ENCODE data around the gene TRAPPC10. TPM values are rescaled to one million over a fixed set of nuclear protein-coding genes. Genes with fewer than 3 reads are reported as not detected.

Gene TRAPPC10
- total and polyA plus RNA-seq, 2 of the 8 experiments (the other 6 are each of a cell fraction or from before 2014, with no cell fraction given) = 18.5 to 29.8 TPM

GRCh38 chr21:43989401-43989800 lies 22.7 kb upstream of the TRAPPC10 start:
- no peak overlapping the region for H3K18ac ChIP-seq (ENCODE audit: extremely low read depth, low read length)
- 96% methylated on average over 5 of the region's 7 CpGs; no CpG with 5 or more reads in 1 of the 2 experiments for WGBS, 2 experiments (ENCODE audit: extremely low coverage in 1 of 2, insufficient coverage in 1 of 2, insufficient read length in 1 of 2, insufficient replicate concordance in 2 of 2, low coverage in 1 of 2, low lambda C conversion rate in 2 of 2, missing lambda C conversion rate in 1 of 2)
- peaks cover 0 to 12% (median 8%) of the 10 kb centered on the region in 4 experiments; a peak in 6 of 7 replicates for H3K4me1 ChIP-seq (replicated peaks in 1 of 4; ENCODE audit: control insufficient read depth in 3 of 4, insufficient read depth in 4 of 4, low read length in 3 of 4)
- no peaks in the 10 kb centered on the region for H3K36me3 ChIP-seq (ENCODE audit: control insufficient read depth in 2 of 4, insufficient read depth in 4 of 4, low read length in 3 of 4)
- H3K9me3 ChIP-seq (ENCODE audit: insufficient read depth in 2 of 2, low read depth in 1 of 2, low read length in 1 of 2) = no peaks in the 10 kb centered on the region
- H2AFZ ChIP-seq (ENCODE audit: low read length) = no peak overlapping the region
- H3K4me2 ChIP-seq (ENCODE audit: insufficient read depth in 1 of 2, low read depth in 2 of 2, low read length in 2 of 2) = no peak overlapping the region
- H3K4ac ChIP-seq (replicated peaks; ENCODE audit: insufficient read length, low read depth, low read length) = no peak overlapping the region
- CTCF ChIA-PET (ENCODE audit: partially characterized antibody) = interaction anchor here (1.3 kb wide), 1 partner anchor 48 kb away, joined by 3 read pairs; no protein-coding TSS in a partner anchor
- no peak overlapping the region for H2BK5ac ChIP-seq (ENCODE audit: low read depth, low read length)
- DNase-seq (ENCODE audit: low read depth in 1 of 2, low spot score in 2 of 2) = no peak
- no peak overlapping the region for H2BK20ac ChIP-seq (ENCODE audit: low read length)
- peaks cover 0 to 2% of the 10 kb centered on the region in 2 experiments for H4K20me1 ChIP-seq (replicated peaks in 1 of 2; ENCODE audit: control insufficient read depth in 1 of 2, insufficient read depth in 2 of 2, low read length in 2 of 2)
- TF ChIP-seq, protein P1, sequence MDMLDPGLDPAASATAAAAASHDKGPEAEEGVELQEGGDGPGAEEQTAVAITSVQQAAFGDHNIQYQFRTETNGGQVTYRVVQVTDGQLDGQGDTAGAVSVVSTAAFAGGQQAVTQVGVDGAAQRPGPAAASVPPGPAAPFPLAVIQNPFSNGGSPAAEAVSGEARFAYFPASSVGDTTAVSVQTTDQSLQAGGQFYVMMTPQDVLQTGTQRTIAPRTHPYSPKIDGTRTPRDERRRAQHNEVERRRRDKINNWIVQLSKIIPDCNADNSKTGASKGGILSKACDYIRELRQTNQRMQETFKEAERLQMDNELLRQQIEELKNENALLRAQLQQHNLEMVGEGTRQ (IDR thresholded peaks at IDR 0.05; ENCODE audit: low read length) = no peak
- TF ChIP-seq RAD21 (IDR thresholded peaks at IDR 0.05 in 1 of 2, conservative IDR thresholded peaks at IDR 0.05 in 1 of 2; ENCODE audit: low read depth in 2 of 2, low read length in 2 of 2) (no peak), CTBP2 (IDR thresholded peaks at IDR 0.05; ENCODE audit: borderline replicate concordance, insufficient read depth, insufficient read length, low read length) (no peak), RFX5 (IDR thresholded peaks at IDR 0.05; ENCODE audit: borderline replicate concordance, low read depth, low read length) (no peak), CREB1 (IDR thresholded peaks at IDR 0.05) (no peak)
- TF ChIP-seq, protein P2, sequence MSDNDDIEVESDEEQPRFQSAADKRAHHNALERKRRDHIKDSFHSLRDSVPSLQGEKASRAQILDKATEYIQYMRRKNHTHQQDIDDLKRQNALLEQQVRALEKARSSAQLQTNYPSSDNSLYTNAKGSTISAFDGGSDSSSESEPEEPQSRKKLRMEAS (IDR thresholded peaks at IDR 0.05) = no peak
- POLR2A ChIA-PET (ENCODE audit: partially characterized antibody) = no interaction called here
- no peak overlapping the region for H3K4me3 ChIP-seq (ENCODE audit: extremely low read depth in 1 of 4, insufficient read depth in 2 of 4, low read depth in 3 of 4, low read length in 4 of 4)
- H2AK5ac ChIP-seq (ENCODE audit: low read depth, low read length) = 0 out of 2 replicates have a peak overlapping the region, but pooled peaks have one; percentile 28
- H3K27me3 ChIP-seq (replicated peaks in 1 of 4; ENCODE audit: control insufficient read depth in 3 of 4, extremely low read depth in 1 of 4, insufficient read depth in 3 of 4, low read length in 3 of 4) = no peaks in the 10 kb centered on the region
- no peaks in the 10 kb centered on the region for H3K79me2 ChIP-seq (ENCODE audit: control insufficient read depth in 1 of 2, insufficient read depth in 2 of 2, low read length in 2 of 2)
- no peak overlapping the region for H4K91ac ChIP-seq (replicated peaks; ENCODE audit: insufficient read length, low read length)
- no peak overlapping the region for H4K8ac ChIP-seq (ENCODE audit: extremely low read depth, insufficient read depth, low read length)
- H3K9ac ChIP-seq (replicated peaks in 1 of 4; ENCODE audit: extremely low read depth in 1 of 4, low read depth in 3 of 4, low read length in 3 of 4) = no peak overlapping the region
- no peak overlapping the region for H2BK120ac ChIP-seq (replicated peaks; ENCODE audit: low read depth, low read length)
- H3K79me1 ChIP-seq (ENCODE audit: low read depth, low read length) = no peaks in the 10 kb centered on the region
- no peak overlapping the region for H3K27ac ChIP-seq (ENCODE audit: low read depth, low read length)
- no peak for FAIRE-seq
- H3K56ac ChIP-seq (replicated peaks; ENCODE audit: insufficient read length, low read depth, low read length) = no peak overlapping the region
- H2BK15ac ChIP-seq (ENCODE audit: low read length) = no peak overlapping the region
- H3K23me2 ChIP-seq (ENCODE audit: low read depth, low read length) = no peaks in the 10 kb centered on the region
- no peak overlapping the region for H3K14ac ChIP-seq (ENCODE audit: insufficient read length)
- H2BK12ac ChIP-seq (ENCODE audit: low read depth, low read length) = no peak overlapping the region
- no peak overlapping the region for H3K23ac ChIP-seq (ENCODE audit: insufficient read length)
- H4K5ac ChIP-seq (ENCODE audit: insufficient read length, low read depth, low read length) = no peak overlapping the region
